ENCODE data around the gene ERLIN1. TPM values are rescaled to one million over a fixed set of nuclear protein-coding genes. Genes with fewer than 3 reads are reported as not detected.

ERLIN1 gene
- total RNA-seq, 1 experiment from 2014 or later: 33.0 TPM

DNA sequence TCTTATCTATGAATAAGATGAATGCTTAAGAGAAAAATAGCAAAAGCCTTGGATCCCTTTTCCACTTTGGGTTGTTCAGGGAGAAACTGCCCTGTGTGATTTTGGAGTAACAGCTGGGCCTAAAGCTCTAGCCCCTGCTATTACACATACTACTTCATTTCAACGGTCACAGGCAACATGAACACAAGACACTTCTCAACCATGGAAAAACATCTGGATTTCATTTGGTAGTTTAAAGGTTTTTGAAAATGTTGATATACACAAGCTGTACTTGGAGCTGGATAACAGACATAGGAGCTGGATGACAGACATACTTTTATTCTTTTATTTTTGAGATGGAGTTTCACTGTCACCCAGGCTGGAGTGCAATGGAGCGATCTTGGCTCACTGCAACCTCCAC lies 46.3 kb upstream of the ERLIN1 start:
- H3K79me1 ChIP-seq (ENCODE audit: insufficient read depth, low read depth, low read length, poor library complexity, severe bottlenecking): peaks cover 2% of the 10 kb centered on the region
- H2BK20ac ChIP-seq (ENCODE audit: low read depth, low read length, poor library complexity, severe bottlenecking): no peak overlapping the region
- H4K91ac ChIP-seq (ENCODE audit: insufficient read length, low read depth, low read length): no peak overlapping the region
- no peaks in the 10 kb centered on the region for H3K4me1 ChIP-seq (ENCODE audit: insufficient read depth, low read length)
- no peaks in the 10 kb centered on the region for H4K20me1 ChIP-seq (ENCODE audit: control insufficient read depth, insufficient read depth, insufficient read length)
- no peaks in the 10 kb centered on the region; a peak in 1 of 5 replicates for H3K9me3 Mint-ChIP-seq
- no peak overlapping the region for H3K14ac ChIP-seq (ENCODE audit: insufficient read depth, low read length)
- H4K8ac ChIP-seq (replicated peaks; ENCODE audit: insufficient read length, low read depth, low read length): no peak overlapping the region
- no peak overlapping the region for H3T11ph ChIP-seq (ENCODE audit: low read length)
- no peak overlapping the region for H4K5ac ChIP-seq (ENCODE audit: insufficient read length, low read depth, low read length)
- peaks cover 6% of the 10 kb centered on the region; the same call in 1 of the 2 replicates for H3K79me2 ChIP-seq (ENCODE audit: insufficient read depth, low read length)
- no peak overlapping the region for H3K27ac ChIP-seq (ENCODE audit: insufficient read length, low read depth, low read length)
- no peak overlapping the region for H2BK12ac ChIP-seq (ENCODE audit: insufficient read length, low read depth, low read length)
- no peak overlapping the region for H3K23ac ChIP-seq (ENCODE audit: insufficient read length, low read depth, low read length)
- no peak overlapping the region for H3K4me3 Mint-ChIP-seq
- no peak overlapping the region for H2BK120ac ChIP-seq (ENCODE audit: low read depth, low read length, poor library complexity, severe bottlenecking)
- H2AK5ac ChIP-seq (ENCODE audit: insufficient read length, low read length): no peak overlapping the region
- TF ChIP-seq, protein P1, sequence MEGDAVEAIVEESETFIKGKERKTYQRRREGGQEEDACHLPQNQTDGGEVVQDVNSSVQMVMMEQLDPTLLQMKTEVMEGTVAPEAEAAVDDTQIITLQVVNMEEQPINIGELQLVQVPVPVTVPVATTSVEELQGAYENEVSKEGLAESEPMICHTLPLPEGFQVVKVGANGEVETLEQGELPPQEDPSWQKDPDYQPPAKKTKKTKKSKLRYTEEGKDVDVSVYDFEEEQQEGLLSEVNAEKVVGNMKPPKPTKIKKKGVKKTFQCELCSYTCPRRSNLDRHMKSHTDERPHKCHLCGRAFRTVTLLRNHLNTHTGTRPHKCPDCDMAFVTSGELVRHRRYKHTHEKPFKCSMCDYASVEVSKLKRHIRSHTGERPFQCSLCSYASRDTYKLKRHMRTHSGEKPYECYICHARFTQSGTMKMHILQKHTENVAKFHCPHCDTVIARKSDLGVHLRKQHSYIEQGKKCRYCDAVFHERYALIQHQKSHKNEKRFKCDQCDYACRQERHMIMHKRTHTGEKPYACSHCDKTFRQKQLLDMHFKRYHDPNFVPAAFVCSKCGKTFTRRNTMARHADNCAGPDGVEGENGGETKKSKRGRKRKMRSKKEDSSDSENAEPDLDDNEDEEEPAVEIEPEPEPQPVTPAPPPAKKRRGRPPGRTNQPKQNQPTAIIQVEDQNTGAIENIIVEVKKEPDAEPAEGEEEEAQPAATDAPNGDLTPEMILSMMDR (conservative IDR thresholded peaks at IDR 0.05): no peak
- H3K27me3 Mint-ChIP-seq (ENCODE audit: low read depth): no peaks in the 10 kb centered on the region
- peaks cover 5% of the 10 kb centered on the region in 2 experiments for H3K4me1 Mint-ChIP-seq
- no peaks in the 10 kb centered on the region for H3K27me3 ChIP-seq (ENCODE audit: insufficient read depth, low read length)
- no peak overlapping the region for H3K18ac ChIP-seq (ENCODE audit: insufficient read length, low read depth, low read length)
- H3K27ac Mint-ChIP-seq: no peak overlapping the region
- H3K4me2 ChIP-seq (ENCODE audit: insufficient read depth, insufficient read length, low read length): no peak overlapping the region
- H3K4ac ChIP-seq (ENCODE audit: low read depth, low read length): no peak overlapping the region
- no peak overlapping the region for H2BK15ac ChIP-seq (ENCODE audit: low read depth, low read length)
- no peak for DNase-seq
- H3K9ac ChIP-seq (ENCODE audit: extremely low read depth, insufficient read length, low read length): no peak overlapping the region
- no peak overlapping the region for H2BK5ac ChIP-seq (ENCODE audit: insufficient read length, low read length)
- peaks cover 4 to 40% (median 21%) of the 10 kb centered on the region in 3 experiments; a peak in 5 of 7 replicates for H3K36me3 Mint-ChIP-seq (ENCODE audit: insufficient read depth in 1 of 3, low read depth in 3 of 3)
- no CpG with 5 or more reads among the region's 2 CpGs for WGBS (ENCODE audit: extremely low coverage, insufficient read length, low lambda C conversion rate)
- H3K23me2 ChIP-seq (ENCODE audit: insufficient read length, low read depth, low read length, poor library complexity, severe bottlenecking): peaks cover 3% of the 10 kb centered on the region
- no peak overlapping the region for H2AFZ ChIP-seq (ENCODE audit: low read length)
- no peak overlapping the region for H3K56ac ChIP-seq (ENCODE audit: insufficient read length, low read depth, low read length)
- no peaks in the 10 kb centered on the region for H3K9me3 ChIP-seq (ENCODE audit: control insufficient read depth, low read depth, low read length)
